BLaER1 (cell line): ENCODE measurements around the gene MTPN.

Experiments used
- H3K27ac ChIP-seq: shearing (Covaris generic); formaldehyde crosslinking; 2 replicates; pipeline ENCODE4 v1.8.1; 2022
- H3K27me3 ChIP-seq: shearing (Covaris generic); formaldehyde crosslinking; 2 replicates; pipeline ENCODE4 v1.8.1; 2022
- H3K36me3 ChIP-seq: shearing (Covaris generic); formaldehyde crosslinking; 2 replicates; pipeline ENCODE4 v1.8.1; 2022
- H3K4me1 ChIP-seq: shearing (Covaris generic); formaldehyde crosslinking; 2 replicates; pipeline ENCODE4 v1.8.1; 2022
- H3K4me2 ChIP-seq: shearing (Covaris generic); formaldehyde crosslinking; 2 replicates; pipeline ENCODE4 v1.8.1; 2022
- H3K4me3 ChIP-seq: shearing (Covaris generic); formaldehyde crosslinking; 2 replicates; pipeline ENCODE4 v1.8.1; 2022
- H3K9ac ChIP-seq: shearing (Covaris generic); formaldehyde crosslinking; 2 replicates; pipeline ENCODE4 v1.8.1; 2022
- H3K9me3 ChIP-seq: shearing (Covaris generic); formaldehyde crosslinking; 2 replicates; pipeline ENCODE4 v1.8.1; 2022
- H4K20me1 ChIP-seq: shearing (Covaris generic); formaldehyde crosslinking; 2 replicates; pipeline ENCODE4 v1.8.1; 2022
- Cebpa-rat ChIP-seq: shearing (Covaris generic); IDR thresholded peaks from 2 replicates; pipeline ENCODE4 v1.8.1; 2022

The MTPN gene

GRCh38 chr7:135977007-135977741 is at the start of gene MTPN:
MTPN (minus strand) TSS chr7:135977359; CDS start chr7:135977100, 259 bp downstream.
- Histone ChIP-seq H3K4me3 (peak within 1 kb of the TSS; percentile 93), H3K27me3 (no peaks in the 10 kb centered on the region), H3K4me2 (peak within 1 kb of the TSS; percentile 92), H4K20me1 (peaks cover 47% of the 10 kb centered on the region), H3K9ac (peak within 1 kb of the TSS; percentile 90), H3K4me1 (peaks cover 48% of the 10 kb centered on the region), H3K36me3 (peaks cover 17% of the 10 kb centered on the region), H3K9me3 (no peaks in the 10 kb centered on the region), H3K27ac (peak within 1 kb of the TSS; percentile 94)
- TF ChIP-seq Cebpa-rat = no peak

- Histone ChIP-seq H3K27me3 (no peaks in the 10 kb centered on the region), H3K27ac (no peak overlapping the region), H4K20me1 (no peaks in the 10 kb centered on the region), H3K4me3 (no peak overlapping the region), H3K4me1 (no peaks in the 10 kb centered on the region), H3K9me3 (no peaks in the 10 kb centered on the region), H3K4me2 (no peak overlapping the region), H3K9ac (no peak overlapping the region), H3K36me3 (no peaks in the 10 kb centered on the region)
- no peak for TF ChIP-seq Cebpa-rat
Measured at GRCh38 chr7:136026209-136026608, 49.0 kb upstream of the MTPN start.

GRCh38 chr7:136023134-136023869 is 46.1 kb upstream of the MTPN start:
- no peaks in the 10 kb centered on the region for H3K36me3 ChIP-seq
- H3K27me3 ChIP-seq = no peaks in the 10 kb centered on the region
- H3K9me3 ChIP-seq = no peaks in the 10 kb centered on the region
- no peak overlapping the region for H3K27ac ChIP-seq
- H4K20me1 ChIP-seq = no peaks in the 10 kb centered on the region
- H3K9ac ChIP-seq = no peak overlapping the region
- no peak overlapping the region for H3K4me2 ChIP-seq
- no peaks in the 10 kb centered on the region for H3K4me1 ChIP-seq
- H3K4me3 ChIP-seq = no peak overlapping the region
- no peak for TF ChIP-seq Cebpa-rat

GRCh38 chr7:136020556-136020955 is 43.4 kb upstream of the MTPN start:
- Histone ChIP-seq H3K36me3 (no peaks in the 10 kb centered on the region), H3K4me3 (no peak overlapping the region), H3K9me3 (no peaks in the 10 kb centered on the region), H3K4me2 (no peak overlapping the region), H3K4me1 (no peaks in the 10 kb centered on the region), H3K27me3 (no peaks in the 10 kb centered on the region), H4K20me1 (no peaks in the 10 kb centered on the region), H3K9ac (no peak overlapping the region), H3K27ac (no peak overlapping the region)
- no peak for TF ChIP-seq Cebpa-rat

GRCh38 chr7:136018104-136018503 is 40.9 kb upstream of the MTPN start:
- no peaks in the 10 kb centered on the region for H4K20me1 ChIP-seq
- H3K27ac ChIP-seq = no peak overlapping the region
- no peak for TF ChIP-seq Cebpa-rat
- no peak overlapping the region for H3K4me2 ChIP-seq
- H3K36me3 ChIP-seq = no peaks in the 10 kb centered on the region
- H3K4me1 ChIP-seq = no peaks in the 10 kb centered on the region
- H3K9me3 ChIP-seq = no peaks in the 10 kb centered on the region
- H3K27me3 ChIP-seq = no peaks in the 10 kb centered on the region
- no peak overlapping the region for H3K4me3 ChIP-seq
- no peak overlapping the region for H3K9ac ChIP-seq

GRCh38 chr7:136016649-136017395 is 39.7 kb upstream of the MTPN start:
- no peak overlapping the region for H3K4me3 ChIP-seq
- no peak overlapping the region for H3K9ac ChIP-seq
- TF ChIP-seq Cebpa-rat = no peak

GRCh38 chr7:136015638-136016037 is 38.5 kb upstream of the MTPN start:
- no peaks in the 10 kb centered on the region for H3K4me1 ChIP-seq
- TF ChIP-seq Cebpa-rat = no peak
- H3K9ac ChIP-seq = no peak overlapping the region
- no peaks in the 10 kb centered on the region for H3K36me3 ChIP-seq
- no peak overlapping the region for H3K4me2 ChIP-seq
- H3K27me3 ChIP-seq = no peaks in the 10 kb centered on the region
- no peaks in the 10 kb centered on the region for H3K9me3 ChIP-seq
- H3K4me3 ChIP-seq = no peak overlapping the region
- no peaks in the 10 kb centered on the region for H4K20me1 ChIP-seq
- H3K27ac ChIP-seq = no peak overlapping the region

More at GRCh38 chr7:136016649-136017395, 39.7 kb upstream of the MTPN start:
- H3K27ac ChIP-seq = no peak overlapping the region
- no peaks in the 10 kb centered on the region for H3K36me3 ChIP-seq
- no peak overlapping the region for H3K4me2 ChIP-seq
- no peaks in the 10 kb centered on the region for H3K27me3 ChIP-seq
- H3K9me3 ChIP-seq = no peaks in the 10 kb centered on the region
- H3K4me1 ChIP-seq = no peaks in the 10 kb centered on the region
- no peaks in the 10 kb centered on the region for H4K20me1 ChIP-seq

GRCh38 chr7:136014659-136015058 is 37.5 kb upstream of the MTPN start:
- Histone ChIP-seq H3K9ac (no peak overlapping the region), H4K20me1 (no peaks in the 10 kb centered on the region), H3K27ac (no peak overlapping the region), H3K9me3 (no peaks in the 10 kb centered on the region), H3K4me1 (no peaks in the 10 kb centered on the region), H3K27me3 (no peaks in the 10 kb centered on the region), H3K36me3 (no peaks in the 10 kb centered on the region), H3K4me3 (no peak overlapping the region), H3K4me2 (no peak overlapping the region)
- TF ChIP-seq Cebpa-rat = no peak

GRCh38 chr7:136012238-136012637 is 35.1 kb upstream of the MTPN start:
- no peaks in the 10 kb centered on the region for H3K36me3 ChIP-seq
- TF ChIP-seq Cebpa-rat = no peak
- no peak overlapping the region for H3K27ac ChIP-seq
- no peaks in the 10 kb centered on the region for H4K20me1 ChIP-seq
- H3K4me3 ChIP-seq = no peak overlapping the region
- H3K27me3 ChIP-seq = no peaks in the 10 kb centered on the region
- H3K9ac ChIP-seq = no peak overlapping the region
- no peaks in the 10 kb centered on the region for H3K9me3 ChIP-seq
- no peaks in the 10 kb centered on the region for H3K4me1 ChIP-seq
- no peak overlapping the region for H3K4me2 ChIP-seq
